WERI-Rb-1 (cell line): ENCODE measurements around the gene GRIK2.
"Not testable (repeated sequence)": the region's sequence is repeated elsewhere in the genome, so short reads cannot be mapped to it uniquely, and the experiment has no call there.

Source experiments
- DNase-seq: peaks from one replicate; pipeline ENCODE4 v3.0.0-alpha.2; 2020
- H3K27ac ChIP-seq: fragments of 250-450 bp; sonication (Bioruptor Pico); 2 replicates; pipeline ENCODE4 v1.5.1; 2020; ENCODE audit warnings: mild to moderate bottlenecking, moderate library complexity
- H3K27me3 ChIP-seq: fragments of 250-450 bp; sonication (Bioruptor Pico); 2 replicates; pipeline ENCODE4 v1.5.1; 2021; ENCODE audit warnings: mild to moderate bottlenecking, low read depth, moderate library complexity; ENCODE audit not compliant: insufficient read depth, severe bottlenecking
- H3K36me3 ChIP-seq: fragments of 250-450 bp; sonication (Bioruptor Pico); 2 replicates; pipeline ENCODE4 v1.5.1; 2020; ENCODE audit warnings: mild to moderate bottlenecking, moderate library complexity
- H3K4me3 ChIP-seq: 2 replicates; pipeline ENCODE4 v1.5.1; 2011; ENCODE audit warnings: low read depth, mild to moderate bottlenecking, control low read depth, low read length
- H3K9me3 ChIP-seq: fragments of 250-450 bp; sonication (Bioruptor Pico); 2 replicates; pipeline ENCODE4 v1.5.1; 2021; ENCODE audit warnings: mild to moderate bottlenecking, moderate library complexity; ENCODE audit not compliant: severe bottlenecking
- CTCF ChIP-seq: IDR thresholded peaks from 2 replicates; pipeline ENCODE4 v1.5.1; 2011; ENCODE audit warnings: low read depth, mild to moderate bottlenecking, control low read depth, inconsistent platforms, low read length

Gene GRIK2

GRCh38 chr6:101608703-101609102 is 215.2 kb downstream of the GRIK2 start:
- Histone ChIP-seq H3K36me3 (no peaks in the 10 kb centered on the region), H3K27ac (no peak overlapping the region), H3K4me3 (no peak overlapping the region), H3K9me3 (no peaks in the 10 kb centered on the region), H3K27me3 (no peaks in the 10 kb centered on the region)
- DNase-seq, result no peak
- TF ChIP-seq CTCF, result no peak

- no peaks in the 10 kb centered on the region for H3K36me3 ChIP-seq
- no peak overlapping the region for H3K4me3 ChIP-seq
- H3K27me3 ChIP-seq, result no peaks in the 10 kb centered on the region
- no peak for TF ChIP-seq CTCF
- no peak overlapping the region for H3K27ac ChIP-seq
- H3K9me3 ChIP-seq, result no peaks in the 10 kb centered on the region
- DNase-seq, result no peak
Observed at GRCh38 chr6:101613556-101613955, 220.0 kb downstream of the GRIK2 start.

GRCh38 chr6:101614774-101615173 is 221.3 kb downstream of the GRIK2 start:
- H3K4me3 ChIP-seq, result no peak overlapping the region
- no peaks in the 10 kb centered on the region for H3K27me3 ChIP-seq
- H3K27ac ChIP-seq, result no peak overlapping the region
- no peak for DNase-seq
- H3K9me3 ChIP-seq, result no peaks in the 10 kb centered on the region
- TF ChIP-seq CTCF, result no peak
- no peaks in the 10 kb centered on the region for H3K36me3 ChIP-seq

GRCh38 chr6:101626269-101626668 is 232.8 kb downstream of the GRIK2 start:
- Histone ChIP-seq H3K27ac (no peak overlapping the region), H3K27me3 (no peaks in the 10 kb centered on the region), H3K9me3 (no peaks in the 10 kb centered on the region), H3K4me3 (no peak overlapping the region), H3K36me3 (no peaks in the 10 kb centered on the region)
- DNase-seq, result no peak
- no peak for TF ChIP-seq CTCF

- Histone ChIP-seq H3K4me3 (no peak overlapping the region), H3K27ac (no peak overlapping the region), H3K9me3 (no peaks in the 10 kb centered on the region), H3K36me3 (no peaks in the 10 kb centered on the region), H3K27me3 (no peaks in the 10 kb centered on the region)
- TF ChIP-seq CTCF, result no peak
- DNase-seq, result no peak
Observed at GRCh38 chr6:101630941-101631340, 237.4 kb downstream of the GRIK2 start.

GRCh38 chr6:101633081-101633480 is 239.6 kb downstream of the GRIK2 start:
- no peaks in the 10 kb centered on the region for H3K36me3 ChIP-seq
- H3K4me3 ChIP-seq, result no peak overlapping the region
- DNase-seq, result no peak
- no peaks in the 10 kb centered on the region for H3K27me3 ChIP-seq
- no peak for TF ChIP-seq CTCF
- no peak overlapping the region for H3K27ac ChIP-seq
- H3K9me3 ChIP-seq, result no peaks in the 10 kb centered on the region

- H3K36me3 ChIP-seq, DNase-seq, H3K27ac ChIP-seq, H3K9me3 ChIP-seq, H3K4me3 ChIP-seq, H3K27me3 ChIP-seq: not testable (repeated sequence)
Observed at GRCh38 chr6:101638865-101639264, 245.4 kb downstream of the GRIK2 start.
